ENCODE results near the gene IRF6.
A peak's percentile ranks its signal among the peaks of the same experiment; 100 is the strongest.

The IRF6 gene
- long read RNA-seq, donor 1, full-length matches to known transcripts = 5 of 5 reads
- long read RNA-seq, donor 1, partial matches to known transcripts = 0 of 5 reads
- long read RNA-seq, donor 1, other reads (novel, unspliced or antisense) = 0 of 5 reads
- long read RNA-seq, donor 2, full-length matches to known transcripts = 2 of 2 reads
- long read RNA-seq, donor 2, partial matches to known transcripts = 0 of 2 reads
- long read RNA-seq, donor 2, other reads (novel, unspliced or antisense) = 0 of 2 reads
- long read RNA-seq, donor 3, full-length matches to known transcripts = 4 of 4 reads
- long read RNA-seq, donor 3, partial matches to known transcripts = 0 of 4 reads
- long read RNA-seq, donor 3, other reads (novel, unspliced or antisense) = 0 of 4 reads
- long read RNA-seq, donor 4, full-length matches to known transcripts = 4 of 10 reads
- long read RNA-seq, donor 4, partial matches to known transcripts = 6 of 10 reads
- long read RNA-seq, donor 4, other reads (novel, unspliced or antisense) = 0 of 10 reads
- long read RNA-seq, donor 5, full-length matches to known transcripts = 4 of 4 reads
- long read RNA-seq, donor 5, partial matches to known transcripts = 0 of 4 reads
- long read RNA-seq, donor 5, other reads (novel, unspliced or antisense) = 0 of 4 reads
- long read RNA-seq, donor 6, full-length matches to known transcripts = 2 of 2 reads
- long read RNA-seq, donor 6, partial matches to known transcripts = 0 of 2 reads
- long read RNA-seq, donor 6, other reads (novel, unspliced or antisense) = 0 of 2 reads
- long read RNA-seq, donor 7, full-length matches to known transcripts = 4 of 4 reads
- long read RNA-seq, donor 7, partial matches to known transcripts = 0 of 4 reads
- long read RNA-seq, donor 7, other reads (novel, unspliced or antisense) = 0 of 4 reads
- long read RNA-seq, donor 8, full-length matches to known transcripts = 7 of 7 reads
- long read RNA-seq, donor 8, partial matches to known transcripts = 0 of 7 reads
- long read RNA-seq, donor 8, other reads (novel, unspliced or antisense) = 0 of 7 reads

DNA sequence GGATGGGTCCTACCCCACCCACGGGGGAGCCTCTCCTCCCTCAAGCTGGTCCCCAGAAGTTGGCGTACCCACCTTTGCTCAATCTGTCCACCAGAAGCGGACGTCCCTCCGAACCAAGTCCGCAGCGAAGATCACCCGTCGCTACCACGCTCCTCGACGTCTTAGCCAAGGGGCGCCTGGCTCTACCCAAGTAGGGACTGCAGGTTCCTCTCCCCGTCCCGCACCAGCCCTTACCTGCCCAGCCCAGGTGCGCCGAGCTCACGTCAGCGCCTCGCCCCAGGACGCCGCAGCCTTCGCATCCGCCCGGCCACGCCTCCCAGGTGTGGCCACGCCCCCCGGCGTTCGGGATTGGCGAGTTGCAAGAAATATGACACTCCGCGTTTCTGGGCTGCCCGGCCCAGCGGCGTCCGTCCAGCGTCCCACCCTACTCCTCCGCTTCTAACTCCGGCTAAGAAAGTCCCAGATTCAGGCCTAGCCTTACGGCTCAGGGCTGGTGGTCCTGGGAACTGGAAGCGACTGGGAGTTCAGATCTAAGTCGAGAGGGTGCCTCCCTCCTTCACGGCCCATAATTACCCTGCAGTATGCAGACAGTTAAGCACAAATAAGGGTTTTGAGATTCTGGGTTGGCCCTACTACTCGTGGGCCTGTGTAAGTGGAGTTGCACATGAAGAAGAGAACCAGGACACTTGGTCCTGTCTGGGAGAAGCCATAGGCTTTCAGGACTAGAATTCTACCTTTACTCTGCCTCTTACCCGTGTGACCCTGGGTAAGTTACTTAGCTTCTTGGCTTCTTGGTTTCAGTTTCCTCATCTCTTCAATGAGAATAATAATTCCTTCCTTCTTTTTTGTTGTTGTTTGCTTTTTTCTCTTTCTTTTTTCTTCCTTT, at the start of gene IRF6:
TSS of gene IRF6 (minus strand) at position 268 of the 886 bp plus-strand sequence. CDS start 4,729 bp downstream, outside the sequence.
- peak; percentile 81 for DNase-seq

DNA sequence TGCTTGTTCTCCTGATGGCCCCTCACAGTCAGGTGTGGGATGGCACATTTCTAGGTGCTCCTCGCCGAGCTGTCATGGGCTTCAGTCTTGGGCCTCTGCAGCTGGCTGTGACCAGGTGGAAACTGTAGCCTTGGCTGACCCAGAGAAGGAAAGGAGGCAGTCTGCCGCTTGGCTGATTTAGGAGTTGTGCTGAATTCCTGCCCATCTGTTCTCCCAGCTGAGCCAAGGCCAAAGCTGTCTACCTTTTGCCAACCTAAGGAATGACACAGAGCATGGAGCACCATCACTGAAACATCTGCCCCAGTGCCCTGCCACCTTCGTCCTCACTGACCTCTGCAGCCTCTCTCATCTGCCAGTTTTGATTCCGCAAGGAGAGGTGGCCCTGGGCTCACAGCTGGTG, 49.7 kb upstream of the IRF6 start:
- no peak for DNase-seq

DNA sequence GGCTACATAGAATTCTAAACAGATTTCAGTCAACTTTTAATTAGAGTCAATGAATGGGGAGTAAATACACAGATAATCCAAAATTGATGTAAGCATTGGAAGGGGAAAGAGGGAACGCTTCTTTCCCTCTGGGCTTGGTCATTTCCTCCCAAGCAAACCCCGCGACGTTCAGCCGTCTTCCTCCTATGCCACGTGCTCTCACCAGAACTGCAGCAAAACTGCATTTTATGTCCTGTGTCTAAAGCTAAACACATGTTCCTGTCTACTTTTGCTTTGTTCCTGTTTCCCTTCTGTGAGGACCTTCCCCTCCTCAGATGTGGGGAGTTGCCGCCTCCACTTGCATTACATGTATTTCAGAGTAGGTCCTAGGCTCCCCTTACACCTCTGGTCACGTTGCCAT, 49.1 kb upstream of the IRF6 start:
- no peak for DNase-seq

DNA sequence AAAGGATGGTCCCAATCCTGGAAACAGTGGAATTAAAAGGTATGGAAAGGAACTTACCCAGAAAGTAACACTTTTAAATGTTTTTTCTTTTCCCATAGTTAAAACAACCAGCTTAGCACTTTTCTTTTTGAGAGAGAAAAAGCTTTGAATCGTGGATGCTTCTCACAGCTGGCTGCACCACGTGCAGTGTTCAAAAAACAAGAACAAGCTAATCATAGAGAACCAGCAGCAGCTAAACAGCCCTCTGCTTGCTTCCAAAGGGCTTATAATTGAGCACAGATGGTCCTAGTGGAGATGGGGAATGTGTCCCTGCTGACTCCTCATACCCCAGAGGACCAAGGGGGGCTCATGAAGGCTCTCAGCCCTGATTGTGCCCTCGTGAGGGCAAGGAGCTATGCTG, 48.3 kb upstream of the IRF6 start:
- DNase-seq = no peak

GRCh38 chr1:209853676-209854075, 47.7 kb upstream of the IRF6 start:
- no peak for DNase-seq

- DNase-seq = no peak
Measured at GRCh38 chr1:209850342-209850979, 44.5 kb upstream of the IRF6 start.

DNA sequence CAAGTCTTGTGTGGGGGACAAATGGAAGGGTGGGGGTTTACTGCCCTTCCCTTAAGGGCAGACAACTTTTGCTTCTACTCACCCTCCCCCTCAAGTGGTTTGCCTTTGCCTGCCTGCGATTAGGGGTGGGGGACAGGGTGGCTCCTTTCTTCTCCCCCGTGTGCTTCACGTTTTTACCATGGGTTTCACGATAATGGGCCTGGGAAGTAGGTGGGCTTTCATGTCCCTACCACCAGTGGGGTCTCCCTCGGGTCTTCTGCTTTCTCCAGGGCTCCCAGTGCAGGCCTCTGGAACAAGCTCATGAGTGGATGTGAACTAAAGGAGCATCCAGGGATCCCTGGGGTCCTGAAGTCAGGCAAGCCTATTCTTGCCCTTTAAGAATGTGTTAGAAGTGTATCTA, 43.4 kb upstream of the IRF6 start:
- no peak for DNase-seq

DNA sequence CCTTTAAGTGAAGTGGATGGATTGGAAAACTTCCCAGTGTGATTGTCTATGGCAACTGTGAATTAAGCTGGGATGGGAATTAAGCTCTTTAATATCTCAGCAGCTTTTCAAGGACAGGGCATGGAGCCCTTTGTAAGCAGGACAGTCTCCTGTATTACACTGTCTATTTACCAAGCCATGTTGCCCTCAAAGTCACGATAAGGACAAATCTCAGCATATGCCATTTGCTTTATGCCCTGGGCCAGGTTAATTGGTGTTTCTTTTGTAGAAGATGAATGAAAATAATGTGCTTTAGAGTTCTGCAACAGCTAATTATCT, 39.4 kb upstream of the IRF6 start:
- no peak for DNase-seq

DNA sequence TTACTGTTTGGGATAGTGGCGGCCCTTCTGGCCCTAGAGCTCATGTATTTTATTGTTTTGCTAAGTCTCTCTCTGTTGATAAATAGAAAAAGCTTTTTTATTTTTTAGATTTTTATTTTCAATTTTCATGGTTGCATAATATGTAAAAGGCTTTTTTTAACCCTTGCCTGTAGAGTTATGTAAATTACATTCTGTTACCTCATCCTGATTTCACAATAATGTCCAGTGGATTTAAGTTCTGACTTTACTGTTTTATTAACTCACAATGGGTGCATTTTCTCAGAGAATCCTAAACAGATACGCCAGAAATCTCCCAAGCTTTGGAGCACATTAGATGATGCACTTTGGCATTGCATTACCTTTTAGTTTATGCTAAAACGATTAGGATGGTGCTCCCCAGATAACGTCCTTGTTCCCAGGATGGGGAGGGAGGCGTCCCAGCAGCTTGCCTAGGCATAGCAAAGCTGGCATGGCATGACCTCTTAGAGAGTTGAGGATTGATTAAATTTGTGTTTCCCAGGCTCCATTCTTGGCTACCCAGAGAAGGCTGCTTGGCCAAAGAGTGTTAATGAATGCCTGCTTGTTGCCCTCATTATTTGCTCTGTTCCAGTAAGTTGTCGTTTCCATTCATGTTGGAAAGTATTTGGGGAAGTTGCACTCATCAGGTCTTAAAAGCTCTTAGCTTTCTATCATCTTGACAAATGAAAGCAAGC, 38.9 kb upstream of the IRF6 start:
- no peak for DNase-seq

GRCh38 chr1:209840611-209841010, 34.7 kb upstream of the IRF6 start:
- no peak for DNase-seq

DNA sequence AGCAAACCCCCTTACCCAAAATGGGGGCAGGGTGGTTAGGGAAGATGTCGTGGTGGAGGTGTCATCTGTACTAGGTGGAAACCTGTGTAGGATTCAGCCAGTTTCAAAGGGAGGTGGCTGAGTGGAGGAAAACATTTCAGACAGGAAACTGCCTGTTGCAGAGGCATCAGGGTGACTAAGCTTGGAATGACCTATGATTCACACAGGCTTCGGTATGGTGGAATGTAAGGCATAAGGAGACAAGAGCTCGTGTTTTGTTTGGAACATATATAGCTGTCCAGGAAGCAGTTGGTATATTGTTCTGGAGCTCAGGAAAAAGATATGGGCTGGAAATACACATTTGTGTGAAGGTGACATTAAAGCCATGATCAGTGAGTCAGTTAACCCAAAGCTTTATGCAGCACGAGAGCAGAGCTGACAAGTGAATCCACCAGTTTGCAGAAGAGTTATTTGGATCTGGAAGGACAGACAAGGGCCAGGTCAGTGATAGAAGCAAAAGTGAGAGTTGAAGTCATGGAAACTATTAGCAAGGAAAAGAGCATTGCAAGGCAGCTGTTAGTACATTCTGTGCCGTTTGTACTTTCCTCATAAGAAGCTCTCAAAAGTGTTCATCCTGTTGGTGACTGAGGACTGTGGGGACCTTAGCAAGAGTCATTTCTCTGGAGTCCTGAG, 34.1 kb upstream of the IRF6 start:
- DNase-seq = no peak

DNA sequence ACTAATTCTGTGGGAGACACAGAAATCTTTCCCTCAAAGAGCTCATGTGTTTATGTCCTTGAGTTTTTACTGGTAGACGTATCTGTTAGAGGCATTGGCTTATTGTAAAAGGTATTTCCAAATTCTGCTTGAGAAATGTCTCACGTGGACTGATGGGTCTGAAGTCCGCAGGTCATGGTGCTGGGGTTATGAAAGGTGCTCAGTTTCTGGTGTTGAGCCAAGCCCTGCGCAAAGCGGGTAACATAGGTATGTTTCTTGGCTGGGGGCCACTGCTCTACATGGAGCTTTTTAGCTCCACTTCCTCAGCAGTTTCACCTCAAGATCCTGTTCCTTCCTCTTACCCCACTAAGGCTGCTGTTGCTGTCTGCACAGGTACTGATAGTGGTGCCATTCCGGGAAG, 32.6 kb upstream of the IRF6 start:
- no peak for DNase-seq

DNA sequence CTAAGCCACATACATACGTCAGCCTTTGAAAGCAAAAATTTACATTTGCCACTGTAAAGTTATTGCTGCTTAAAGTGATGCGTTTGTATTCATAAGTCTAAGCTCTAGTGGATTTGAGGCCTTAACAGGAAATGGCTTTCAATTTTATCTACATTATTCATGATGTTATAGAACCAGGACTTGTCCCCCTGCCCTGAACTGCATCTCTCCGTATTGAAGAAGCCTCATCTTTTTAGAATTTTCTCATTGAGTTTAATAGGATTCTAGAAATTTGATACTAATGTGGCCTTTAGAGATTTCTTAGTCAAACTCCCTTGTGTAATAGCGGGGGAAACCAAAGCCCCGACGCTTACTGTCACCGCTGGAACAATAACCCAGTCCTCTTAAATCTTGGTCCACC, 31.7 kb upstream of the IRF6 start:
- DNase-seq = no peak

GRCh38 chr1:209835782-209836298, 29.9 kb upstream of the IRF6 start:
- DNase-seq = no peak

DNA sequence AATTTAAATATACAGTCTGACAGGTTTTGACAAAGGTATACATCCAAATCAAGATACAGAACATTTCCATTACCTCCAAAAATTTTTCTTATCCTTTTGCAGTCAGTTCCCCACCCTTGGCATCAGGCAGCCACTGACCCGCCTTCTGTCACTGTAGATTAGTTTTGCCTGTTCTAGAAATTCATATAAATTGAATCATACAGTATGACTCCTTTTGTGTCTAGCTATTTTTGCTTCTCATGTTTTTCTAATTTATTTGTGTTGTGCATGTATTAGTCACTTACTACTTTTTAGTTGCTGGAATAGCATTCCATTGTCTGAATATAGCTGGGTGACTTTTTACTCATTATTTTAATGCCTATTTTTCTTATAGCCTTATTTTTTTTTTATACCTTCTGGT, 25.7 kb upstream of the IRF6 start:
- no peak for DNase-seq

DNA sequence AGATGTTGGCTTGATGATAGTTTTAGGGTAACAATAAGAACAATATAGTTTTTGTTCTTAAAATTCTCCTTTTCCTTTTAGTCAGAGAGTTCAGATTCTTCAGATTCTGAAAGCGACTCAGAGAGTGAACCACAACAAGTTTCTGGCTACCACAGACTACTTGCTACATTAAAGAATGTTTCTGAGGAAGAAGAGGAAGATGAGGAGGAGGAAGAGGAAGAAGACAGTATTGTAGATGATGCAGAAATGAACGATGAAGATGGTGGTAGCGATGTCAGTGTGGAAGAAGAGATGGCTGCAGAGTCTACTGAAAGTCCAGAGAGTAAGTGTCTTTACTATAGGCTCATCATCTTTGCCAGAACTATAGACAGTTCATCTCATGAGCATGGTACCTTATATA, 24.8 kb upstream of the IRF6 start:
- no peak for DNase-seq

GRCh38 chr1:209829716-209830115, 23.8 kb upstream of the IRF6 start:
- DNase-seq = no peak

- peak; percentile 79 for DNase-seq
Measured at GRCh38 chr1:209827384-209828262, 21.7 kb upstream of the IRF6 start, which contains the start of gene UTP25. Gene UTP25 (plus strand): TSS chr1:209827972. CDS start chr1:209828064, 92 bp downstream.

Data from right kidney (tissue), 9 donors.